ENCODE results near the gene CIDEB.

Gene CIDEB

DNA sequence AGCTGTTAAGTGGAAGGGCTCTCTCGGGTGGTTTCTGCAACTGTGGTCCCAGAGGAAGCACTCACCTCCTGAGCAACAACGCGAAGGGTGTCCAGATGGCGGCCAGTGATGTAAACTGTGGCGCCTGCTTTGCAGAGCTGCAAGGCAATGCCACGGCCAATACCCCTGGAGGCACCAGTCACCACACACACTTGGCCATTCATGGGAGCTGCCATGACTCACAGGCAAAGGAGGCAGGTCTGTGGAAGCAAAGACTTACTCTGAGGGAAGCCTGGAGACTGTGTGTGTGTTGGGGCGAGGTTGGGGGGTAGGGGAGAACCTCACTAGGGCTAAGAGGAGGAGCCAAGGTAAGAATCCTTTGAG, 8.9 kb downstream of the CIDEB start:
- in situ Hi-C loops (cut with MboI; ENCODE audit: low pct_unique_long_range_greater_than_20kb, low sequenced_read_pairs) = loop anchor here (10.0 kb wide), 1 partner anchor 54 kb away; the partner anchor contains the start of gene TINF2
- no peak for DNase-seq

DNA sequence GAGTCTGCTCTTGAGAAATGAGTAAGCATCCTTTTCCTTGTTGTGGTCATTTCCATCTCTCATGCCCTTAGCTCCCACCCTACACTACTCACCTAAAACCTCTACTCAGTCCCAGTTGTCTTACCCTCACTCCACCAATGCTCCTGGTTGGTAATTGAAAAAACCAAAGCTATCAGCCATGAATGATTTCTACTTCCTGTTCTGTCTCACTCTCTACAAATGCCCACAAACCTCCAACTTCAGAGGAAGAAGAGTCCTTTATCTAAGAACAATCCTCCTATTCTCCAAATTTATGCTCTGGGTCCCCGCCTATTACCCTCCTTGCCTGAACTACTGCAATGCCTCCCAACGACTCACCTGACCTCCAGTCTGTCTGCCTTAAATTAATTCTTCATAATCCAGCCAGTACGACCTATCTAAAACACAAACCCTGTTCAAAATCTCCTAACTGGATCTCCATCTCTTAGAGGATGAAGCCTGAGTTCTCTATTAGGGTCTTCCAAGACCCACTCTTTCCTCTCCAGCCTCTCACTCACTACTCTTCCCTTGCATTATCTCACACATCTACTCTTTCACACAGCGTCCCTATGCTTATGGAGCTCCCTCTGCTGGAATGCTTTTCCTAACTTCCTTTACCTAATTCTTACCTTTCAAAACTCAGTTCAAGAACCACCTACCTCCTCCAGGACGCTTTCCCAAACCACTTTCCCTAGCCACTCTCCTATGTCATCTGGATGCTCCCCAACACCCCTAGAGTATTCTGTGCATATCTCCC, 10.4 kb downstream of the CIDEB start:
- in situ Hi-C loops (cut with MboI; ENCODE audit: low pct_unique_long_range_greater_than_20kb, low sequenced_read_pairs) = loop anchor here (10.0 kb wide), 1 partner anchor 53 kb away; the partner anchor contains the start of gene TINF2
- DNase-seq = peak; percentile 75

DNA sequence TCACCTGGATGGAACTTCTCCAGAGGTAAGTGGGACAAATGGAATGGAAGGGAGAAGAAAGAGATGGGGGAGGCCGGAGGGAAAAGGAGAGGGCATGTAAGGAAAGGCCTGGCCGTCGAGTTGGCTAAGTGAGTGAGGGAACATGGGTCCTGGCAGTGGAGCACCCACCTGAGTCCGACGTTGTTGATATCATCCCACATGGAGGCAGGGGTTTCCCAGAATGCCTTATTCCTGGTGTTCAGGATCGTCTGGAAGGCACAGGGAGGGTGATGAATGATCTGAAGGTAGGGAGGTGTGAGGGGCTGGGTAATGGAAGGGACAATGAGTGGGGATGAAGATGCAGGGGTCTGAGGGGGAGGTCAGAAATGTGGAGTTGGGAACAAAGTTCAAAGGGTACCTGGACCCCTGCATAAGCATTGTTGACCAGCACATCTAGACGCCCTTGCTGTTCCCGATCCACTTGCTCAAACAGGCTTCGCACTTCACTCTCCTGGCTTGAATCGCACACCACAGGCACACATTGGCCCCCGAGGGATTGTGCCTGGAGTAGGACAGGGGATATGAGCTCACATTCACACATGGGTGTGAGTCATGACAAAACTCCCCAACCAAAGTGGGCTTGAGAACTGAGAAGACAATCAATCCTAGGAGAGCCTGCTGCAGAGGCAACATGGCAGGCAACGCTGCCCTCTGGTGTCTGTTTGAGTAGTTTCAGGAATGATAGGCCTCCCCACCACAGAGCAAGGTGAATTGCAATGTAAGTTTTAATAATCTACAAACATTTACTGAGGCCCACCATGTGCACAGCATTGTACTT, 11.2 kb downstream of the CIDEB start:
- peak; percentile 82 for DNase-seq
- in situ Hi-C loops (cut with MboI; ENCODE audit: low pct_unique_long_range_greater_than_20kb, low sequenced_read_pairs) = loop anchor here (10.0 kb wide), 1 partner anchor 52 kb away; the partner anchor contains the start of gene TINF2

DNA sequence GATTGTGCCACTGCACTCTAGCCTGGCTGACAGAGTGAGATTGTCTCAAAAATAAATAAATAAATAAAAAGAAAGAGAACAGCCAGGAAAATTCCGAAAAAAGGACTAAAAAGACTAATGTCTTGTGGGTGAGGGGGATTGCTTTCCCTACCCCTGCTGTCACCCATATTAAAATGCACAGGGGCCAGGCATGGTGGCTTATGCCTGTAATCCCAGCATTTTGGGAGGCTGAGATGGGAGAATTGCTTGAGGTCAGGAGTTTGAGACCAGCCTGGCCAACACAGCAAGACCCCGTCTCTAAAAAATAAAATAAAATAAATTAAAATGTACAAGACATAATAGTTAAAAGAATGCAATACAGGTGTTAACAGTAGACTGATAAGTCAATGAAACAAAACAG, 14.3 kb downstream of the CIDEB start:
- DNase-seq = no peak
- in situ Hi-C loops (cut with MboI; ENCODE audit: low pct_unique_long_range_greater_than_20kb, low sequenced_read_pairs) = loop anchor here (10.0 kb wide), 1 partner anchor 49 kb away; the partner anchor contains the start of gene TINF2

- in situ Hi-C loops (cut with MboI; ENCODE audit: low pct_unique_long_range_greater_than_20kb, low sequenced_read_pairs) = loop anchor here (10.0 kb wide), 1 partner anchor 47 kb away; the partner anchor contains the start of gene TINF2
- no peak for DNase-seq
Measured at GRCh38 chr14:24292118-24292807, 15.5 kb downstream of the CIDEB start.

DNA sequence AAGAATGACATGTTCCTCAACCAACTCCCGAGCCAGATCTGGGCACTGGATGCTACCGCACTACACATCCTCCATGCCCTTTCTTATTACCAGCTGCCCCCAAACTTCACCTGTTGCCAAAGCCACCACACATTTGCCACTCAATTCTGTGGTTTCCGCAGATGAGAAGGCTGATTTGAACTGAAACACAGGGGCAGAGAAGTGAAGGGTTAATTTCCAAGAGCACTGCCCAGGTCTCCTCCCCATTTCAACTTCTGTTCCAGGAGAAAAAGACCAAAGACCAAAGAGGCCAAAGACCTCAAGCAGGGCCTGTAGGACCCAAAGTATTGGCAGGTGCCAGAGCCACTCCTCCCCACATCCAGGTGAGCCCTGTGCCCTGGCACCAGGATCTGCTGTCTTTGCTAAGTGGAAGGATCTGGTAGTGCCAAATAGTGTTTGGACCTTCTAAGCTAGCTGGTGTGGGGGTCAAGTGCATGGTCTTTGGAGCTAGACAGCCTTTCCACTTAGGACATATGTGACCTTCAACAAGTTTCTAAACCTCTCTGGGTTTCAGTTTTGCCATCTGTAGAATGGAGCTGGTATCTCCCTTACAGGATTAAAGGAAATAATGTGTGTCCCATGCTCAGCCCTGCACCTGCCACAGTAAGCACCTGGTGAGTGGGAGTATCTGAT, 16.2 kb downstream of the CIDEB start:
- DNase-seq = no peak
- in situ Hi-C loops (cut with MboI; ENCODE audit: low pct_unique_long_range_greater_than_20kb, low sequenced_read_pairs) = loop anchor here (10.0 kb wide), 1 partner anchor 47 kb away; the partner anchor contains the start of gene TINF2

DNA sequence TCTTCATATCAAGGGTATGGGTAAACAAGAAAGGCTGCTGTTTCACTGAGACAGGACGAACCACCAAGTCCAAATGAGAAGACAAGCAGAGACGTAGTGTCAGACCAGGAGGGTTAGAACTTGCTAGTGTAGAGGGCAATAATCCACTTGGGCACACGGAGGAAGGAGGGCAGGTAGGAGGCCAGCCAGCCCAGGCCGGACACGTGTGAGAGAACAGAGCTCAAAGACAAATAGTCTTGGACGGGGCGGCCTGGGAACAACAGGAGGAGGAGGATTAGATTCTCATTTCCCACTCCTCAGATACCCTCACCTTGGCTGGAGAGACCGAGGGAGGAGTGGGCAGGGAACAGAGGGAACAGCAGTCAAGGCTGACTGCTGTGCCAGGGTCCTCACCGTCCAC, 17.0 kb downstream of the CIDEB start:
- in situ Hi-C loops (cut with MboI; ENCODE audit: low pct_unique_long_range_greater_than_20kb, low sequenced_read_pairs) = loop anchor here (10.0 kb wide), 1 partner anchor 46 kb away; the partner anchor contains the start of gene TINF2
- DNase-seq = no peak

- DNase-seq = no peak
- in situ Hi-C loops (cut with MboI; ENCODE audit: low pct_unique_long_range_greater_than_20kb, low sequenced_read_pairs) = loop anchor here (10.0 kb wide), 1 partner anchor 45 kb away; the partner anchor contains the start of gene TINF2
Measured at GRCh38 chr14:24289649-24290280, 18.0 kb downstream of the CIDEB start.

DNA sequence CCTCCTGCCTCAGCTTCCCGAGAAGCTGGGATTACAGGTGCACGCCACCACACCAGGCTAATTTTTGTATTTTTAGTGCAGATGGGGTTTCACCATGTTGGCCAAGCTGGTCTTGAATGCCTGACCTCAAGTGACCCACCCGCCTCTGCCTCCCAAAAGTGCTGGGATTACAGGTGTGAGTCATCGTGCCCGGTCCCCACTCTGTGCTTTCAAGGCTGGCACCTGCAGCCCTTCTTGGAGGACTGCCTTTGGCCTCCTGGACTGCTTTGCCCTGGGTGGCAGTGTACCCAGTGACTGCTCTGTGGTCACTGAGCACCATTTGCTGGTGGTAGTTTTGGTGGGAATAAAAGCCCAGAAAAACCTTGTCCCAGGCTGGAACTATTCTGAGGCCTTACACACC, 20.8 kb downstream of the CIDEB start:
- no peak for DNase-seq
- in situ Hi-C loops (cut with MboI; ENCODE audit: low pct_unique_long_range_greater_than_20kb, low sequenced_read_pairs) = no loop called here

GRCh38 chr14:24285351-24285750, 22.4 kb downstream of the CIDEB start:
- in situ Hi-C loops (cut with MboI; ENCODE audit: low pct_unique_long_range_greater_than_20kb, low sequenced_read_pairs) = no loop called here
- DNase-seq = no peak

DNA sequence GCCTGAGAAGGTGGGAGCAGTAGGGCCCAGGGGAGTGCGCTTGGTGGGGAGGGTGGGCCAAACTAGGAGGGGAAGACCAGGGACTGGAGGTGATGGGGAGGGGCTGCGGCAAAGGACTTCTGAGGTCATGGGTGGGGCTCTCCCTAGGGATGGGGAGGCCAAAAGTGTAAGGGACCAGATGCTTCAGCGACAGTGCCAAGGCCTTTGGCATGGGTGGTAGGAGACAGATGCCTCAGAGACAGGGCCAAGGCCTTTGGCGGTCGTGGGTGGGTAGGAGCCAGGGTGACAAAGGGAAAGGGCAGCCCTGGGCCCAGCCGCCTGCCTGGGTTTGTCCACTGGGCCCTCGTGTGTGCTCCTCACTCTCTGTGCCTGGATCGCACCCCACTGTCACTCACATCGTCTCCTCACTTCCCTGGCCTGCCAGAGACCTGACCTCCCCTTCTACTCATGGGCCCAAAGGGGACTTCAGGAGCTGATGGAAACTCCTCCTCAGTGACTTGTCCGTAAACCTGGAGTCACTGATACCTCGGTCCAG, 23.2 kb downstream of the CIDEB start:
- no peak for DNase-seq
- in situ Hi-C loops (cut with MboI; ENCODE audit: low pct_unique_long_range_greater_than_20kb, low sequenced_read_pairs) = no loop called here

- no peak for DNase-seq
- in situ Hi-C loops (cut with MboI; ENCODE audit: low pct_unique_long_range_greater_than_20kb, low sequenced_read_pairs) = no loop called here
Measured at GRCh38 chr14:24283796-24284460, 23.8 kb downstream of the CIDEB start.

GRCh38 chr14:24282736-24283135, 25.0 kb downstream of the CIDEB start:
- in situ Hi-C loops (cut with MboI; ENCODE audit: low pct_unique_long_range_greater_than_20kb, low sequenced_read_pairs) = no loop called here
- DNase-seq = no peak

DNA sequence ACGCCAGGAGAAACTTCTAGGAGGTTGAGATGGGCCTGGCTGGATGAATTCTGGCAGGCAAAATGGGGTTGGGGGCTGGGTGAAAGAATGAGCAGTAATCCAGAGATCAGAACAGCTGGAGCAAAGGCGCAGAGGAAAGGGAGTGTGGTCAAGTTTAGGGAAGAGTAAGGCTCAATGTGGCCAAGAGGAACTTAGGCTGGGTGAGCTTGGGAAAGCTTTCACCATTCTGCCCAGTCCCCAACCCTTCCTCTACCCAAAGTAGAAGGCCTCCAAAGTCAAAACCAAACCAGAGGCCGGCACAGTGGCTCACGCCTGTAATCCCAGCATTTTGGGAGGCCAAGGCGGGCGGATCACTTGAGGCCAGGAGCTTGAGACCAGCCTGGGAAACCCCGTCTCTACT, 26.1 kb downstream of the CIDEB start:
- in situ Hi-C loops (cut with MboI; ENCODE audit: low pct_unique_long_range_greater_than_20kb, low sequenced_read_pairs) = no loop called here
- DNase-seq = peak; percentile 21

GRCh38 chr14:24280797-24281460, 26.8 kb downstream of the CIDEB start:
- DNase-seq = no peak
- in situ Hi-C loops (cut with MboI; ENCODE audit: low pct_unique_long_range_greater_than_20kb, low sequenced_read_pairs) = no loop called here

DNA sequence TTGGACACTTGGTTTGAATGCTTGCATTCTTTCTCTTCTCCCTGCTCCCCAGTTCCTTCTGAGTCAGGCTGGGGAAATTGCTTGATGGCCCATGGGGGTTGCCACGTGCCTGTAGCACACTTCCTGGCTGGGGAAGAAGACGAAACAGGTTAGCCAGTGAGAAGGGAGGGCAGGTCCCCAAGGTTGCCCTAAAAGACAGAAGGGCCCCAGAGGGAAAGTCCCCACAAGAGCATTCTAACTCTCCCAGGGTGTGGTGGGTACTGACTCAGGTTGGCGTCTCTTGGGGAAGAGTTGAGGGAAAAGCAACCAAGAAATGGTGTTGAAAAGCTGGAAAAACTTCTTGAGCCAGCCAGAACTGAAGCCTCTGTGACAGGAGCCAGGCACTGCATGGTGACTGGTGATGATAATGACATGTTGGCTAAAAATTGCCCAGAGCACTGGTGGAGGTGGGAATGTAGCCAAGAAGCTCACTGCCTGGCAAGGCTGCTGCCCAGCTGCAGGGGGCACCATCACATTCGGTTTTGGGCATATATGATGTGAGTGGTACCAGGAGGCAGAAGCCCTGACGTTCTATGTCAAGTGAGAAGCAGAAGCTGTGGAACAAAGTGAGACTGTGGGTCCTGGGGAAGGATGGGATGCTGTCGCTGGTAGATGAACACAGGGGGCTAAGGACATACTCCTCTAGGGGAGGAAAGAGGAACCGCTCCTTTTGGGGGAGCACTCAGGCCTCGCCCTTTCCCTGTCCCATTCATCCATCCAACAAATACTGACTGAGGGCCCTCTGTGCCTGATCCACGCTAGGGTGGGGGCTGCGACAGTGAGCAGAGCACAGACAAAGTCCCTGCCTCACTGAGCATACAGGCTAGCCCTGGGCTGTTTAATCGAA, 28.2 kb downstream of the CIDEB start:
- DNase-seq = peak; percentile 47
- in situ Hi-C loops (cut with MboI; ENCODE audit: low pct_unique_long_range_greater_than_20kb, low sequenced_read_pairs) = no loop called here
